ENCODE results near the gene FCRLA. TPM values are rescaled to one million over a fixed set of nuclear protein-coding genes. Genes with fewer than 3 reads are reported as not detected.
"Not testable (repeated sequence)": the region's sequence is repeated elsewhere in the genome, so short reads cannot be mapped to it uniquely, and the experiment has no call there.

The FCRLA gene
- total RNA-seq, 2 donors from 2014 or later: 0.30 to 0.50 TPM

- TF ChIP-seq CTCF (IDR thresholded peaks at IDR 0.05): no peak
- Histone ChIP-seq H3K4me1 (no peaks in the 10 kb centered on the region), H3K36me3 (no peaks in the 10 kb centered on the region), H3K27ac (no peak overlapping the region), H3K4me3 (no peak overlapping the region), H3K9me3 (no peaks in the 10 kb centered on the region), H3K27me3 (no peaks in the 10 kb centered on the region), H3K9ac (ENCODE audit: low read depth in 2 of 2, low read length in 2 of 2) (no peak overlapping the region)
- intact Hi-C loops (cut with DNase I): no loop called here
- DNase-seq: no peak
Measured at GRCh38 chr1:161720422-161720821, 13.4 kb downstream of the FCRLA start.

DNA sequence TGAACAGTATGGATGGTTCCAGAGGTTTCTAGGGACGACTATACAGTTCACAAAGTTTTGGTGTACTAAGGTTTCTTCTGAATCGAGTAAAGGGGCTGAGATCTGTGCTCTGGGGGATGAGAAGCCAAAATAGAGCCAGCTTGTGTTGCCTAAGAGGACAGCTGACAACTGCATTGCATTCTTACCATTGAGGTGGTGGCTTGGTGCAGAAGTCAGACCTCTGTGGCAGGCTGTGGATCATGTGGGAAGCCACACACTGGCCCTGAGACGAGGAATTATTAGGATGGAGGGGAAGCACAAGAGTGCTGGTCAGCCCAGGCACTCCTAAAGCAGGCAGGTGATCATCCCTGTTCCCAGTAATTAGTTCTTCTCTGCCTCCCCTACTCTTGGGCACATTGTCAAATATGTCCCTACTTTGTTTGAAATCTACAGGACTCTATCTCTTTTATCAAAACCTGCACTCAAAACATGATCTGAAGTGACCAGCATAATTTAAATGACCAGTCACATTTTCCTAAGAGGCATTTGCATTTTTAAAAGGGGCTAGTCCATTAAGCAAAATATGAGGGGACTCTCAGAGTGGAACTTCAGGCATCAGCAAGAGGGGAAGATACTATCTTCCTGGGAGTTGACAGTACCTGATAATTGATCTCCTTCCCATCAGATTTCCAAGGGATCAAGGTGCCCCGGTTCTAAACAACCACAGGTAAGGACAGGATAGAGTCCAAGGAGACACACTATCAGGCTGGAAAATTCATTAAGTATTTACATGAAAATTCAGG lies 14.1 kb downstream of the FCRLA start, which contains the start of gene FCRLB:
Gene FCRLB (plus strand): TSS at position 589 of the 782 bp plus-strand sequence. CDS start 1,129 bp downstream, outside the sequence.
- H3K9ac ChIP-seq (ENCODE audit: low read depth in 2 of 2, low read length in 2 of 2): no peak within 1 kb of the TSS
- no peaks in the 10 kb centered on the region for H3K4me1 ChIP-seq
- DNase-seq: no peak
- no peak for TF ChIP-seq CTCF (IDR thresholded peaks at IDR 0.05)
- intact Hi-C loops (cut with DNase I): no loop called here
- H3K27ac ChIP-seq: no peak within 1 kb of the TSS
- peaks cover 6% of the 10 kb centered on the region for H3K27me3 ChIP-seq
- H3K36me3 ChIP-seq: no peaks in the 10 kb centered on the region
- no peaks in the 10 kb centered on the region for H3K9me3 ChIP-seq
- no peak within 1 kb of the TSS for H3K4me3 ChIP-seq

- intact Hi-C loops (cut with DNase I): no loop called here
- Histone ChIP-seq H3K36me3 (no peaks in the 10 kb centered on the region), H3K4me3 (no peak overlapping the region), H3K9ac (ENCODE audit: low read depth in 2 of 2, low read length in 2 of 2) (no peak overlapping the region), H3K4me1 (no peaks in the 10 kb centered on the region), H3K27ac (no peak overlapping the region), H3K27me3 (peaks cover 9% of the 10 kb centered on the region), H3K9me3 (no peaks in the 10 kb centered on the region)
- no peak for TF ChIP-seq CTCF (IDR thresholded peaks at IDR 0.05)
- no peak for DNase-seq
Measured at GRCh38 chr1:161721738-161722343, 14.8 kb downstream of the FCRLA start.

GRCh38 chr1:161722406-161722805 lies 15.4 kb downstream of the FCRLA start:
- no peak for DNase-seq
- H3K9ac ChIP-seq (ENCODE audit: low read depth in 2 of 2, low read length in 2 of 2): no peak overlapping the region
- TF ChIP-seq CTCF (IDR thresholded peaks at IDR 0.05): no peak
- H3K9me3 ChIP-seq: no peaks in the 10 kb centered on the region
- H3K27me3 ChIP-seq: peaks cover 12% of the 10 kb centered on the region
- no peak overlapping the region for H3K27ac ChIP-seq
- H3K36me3 ChIP-seq: no peaks in the 10 kb centered on the region
- no peak overlapping the region for H3K4me3 ChIP-seq
- no peaks in the 10 kb centered on the region for H3K4me1 ChIP-seq
- intact Hi-C loops (cut with DNase I): no loop called here

- H3K4me1 ChIP-seq: no peaks in the 10 kb centered on the region
- no peak overlapping the region for H3K4me3 ChIP-seq
- H3K9ac ChIP-seq (ENCODE audit: low read depth in 2 of 2, low read length in 2 of 2): no peak overlapping the region
- TF ChIP-seq CTCF (IDR thresholded peaks at IDR 0.05): no peak
- intact Hi-C loops (cut with DNase I): no loop called here
- H3K9me3 ChIP-seq: no peaks in the 10 kb centered on the region
- H3K27ac ChIP-seq: no peak overlapping the region
- H3K36me3 ChIP-seq: no peaks in the 10 kb centered on the region
- H3K27me3 ChIP-seq: peaks cover 14% of the 10 kb centered on the region
- no peak for DNase-seq
Measured at GRCh38 chr1:161723459-161724141, 16.6 kb downstream of the FCRLA start.

GRCh38 chr1:161725258-161725907 lies 18.4 kb downstream of the FCRLA start:
- Histone ChIP-seq H3K4me3 (peak overlapping the region; percentile 46), H3K9ac (ENCODE audit: low read depth in 2 of 2, low read length in 2 of 2) (peak overlapping the region; percentile 64 to 71), H3K27me3 (peaks cover 14% of the 10 kb centered on the region)
- H3K4me1 ChIP-seq; DNase-seq; H3K27ac ChIP-seq; H3K36me3 ChIP-seq; H3K9me3 ChIP-seq; intact Hi-C loops (cut with DNase I): not testable (repeated sequence)

Data from colonic mucosa (tissue), 4 donors.